Fibroblast of lung (primary cell): ENCODE data around the gene SMAD3.

Experiments used
- CTCF ChIP-seq, 2 donors: IDR thresholded peaks in 1 of 2; conservative IDR thresholded peaks in 1 of 2; 1 replicate in 1 of 2; 2 replicates in 1 of 2; pipeline ENCODE4 v1.5.1; 2011 to 2012; ENCODE audit warnings: low read length in 2 of 2, control low read depth in 1 of 2, inconsistent platforms in 1 of 2, low read depth in 1 of 2, mild to moderate bottlenecking in 1 of 2
- EZH2 ChIP-seq: IDR thresholded peaks from 2 replicates; pipeline ENCODE4 v1.5.1; 2012; ENCODE audit warnings: low read length, control low read depth, mild to moderate bottlenecking; ENCODE audit errors: missing control alignments

- TF ChIP-seq CTCF (conservative IDR thresholded peaks at IDR 0.05 in 1 of 2, IDR thresholded peaks at IDR 0.05 in 1 of 2; ENCODE audit: low read depth in 1 of 2, low read length in 2 of 2): no peak
- no peak for TF ChIP-seq EZH2
Observed at GRCh38 chr15:67033571-67034044, 31.8 kb upstream of the SMAD3 start.
